GM12878 (cell line): ENCODE results near the gene MDFIC. TPM values are rescaled to one million over a fixed set of nuclear protein-coding genes. Genes with fewer than 3 reads are reported as not detected.

ENCODE experiments used
- ATAC-seq: fragments of 200-7000 bp; cut with Tn5 transposase; 3 replicates; pipeline ENCODE4 v1.9.1; 2020; ENCODE audit warnings: mild to moderate bottlenecking, moderate library complexity
- BruUV-seq: library from RNA; stranded (reverse); fragments of 400-500 nt; replicated peaks from 2 replicates; lab custom pipeline; 2021; lab: Mats Ljungman, UMichigan
- CTCF ChIA-PET: fragments of 300-600 bp; sonication (Branson Sonifier 250); formaldehyde crosslinking; extraction: SDS; loops from one replicate; lab custom pipeline; 2021; ENCODE audit warnings: inconsistent platforms; lab: Yijun Ruan, JAX
- POLR2A ChIA-PET: fragments of 350-600 bp; formaldehyde crosslinking; extraction: SDS; loops from one replicate; lab custom pipeline; 2021; ENCODE audit warnings: inconsistent platforms; lab: Charles Lee
- RAD21 ChIA-PET: fragments of 300-600 bp; sonication (Branson Sonifier 250); formaldehyde crosslinking; loops from one replicate; lab custom pipeline; 2023; ENCODE audit warnings: antibody characterized with exemption; ENCODE audit not compliant: unreplicated experiment; lab: Charles Lee
- SMC1A ChIA-PET: fragments of 300-600 bp; sonication (Branson Sonifier 250); formaldehyde crosslinking; loops from one replicate; lab custom pipeline; 2023; ENCODE audit not compliant: unreplicated experiment, uncharacterized antibody; lab: Charles Lee
- DNase-seq: peaks from one replicate; pipeline ENCODE4 v3.0.0-alpha.2; 2011; ENCODE audit warnings: low read depth, low spot score
- FAIRE-seq: peaks from 3 replicates; lab custom pipeline; 2011; peaks lifted over from hg19 to GRCh38; lab: Jason Lieb, UNC
- H2AFZ ChIP-seq: 2 replicates; pipeline ENCODE4 v1.6.0; 2011; ENCODE audit warnings: low read depth, low read length, control low read depth; ENCODE audit not compliant: control insufficient read depth
- H3K27ac ChIP-seq: 2 replicates; pipeline ENCODE4 v1.5.1; 2011; ENCODE audit warnings: control low read depth; ENCODE audit not compliant: control insufficient read depth, insufficient read depth
- H3K27me3 ChIP-seq, 2 experiments: replicated peaks in 1 of 2; 2 replicates each; pipeline versions ENCODE4 v1.6.0 to v1.6.1; 2011; ENCODE audit warnings: low read length in 1 of 2; ENCODE audit not compliant: control insufficient read depth in 2 of 2, insufficient read depth in 2 of 2
- H3K36me3 ChIP-seq, 2 experiments: 2 replicates each; pipeline ENCODE4 v1.5.1; 2011; ENCODE audit warnings: low read length in 1 of 2; ENCODE audit not compliant: control insufficient read depth in 2 of 2, insufficient read depth in 2 of 2
- H3K4me1 ChIP-seq: 2 replicates; pipeline ENCODE4 v1.6.1; 2011; ENCODE audit warnings: mild to moderate bottlenecking, low read length, moderate library complexity, mixed read lengths; ENCODE audit not compliant: control insufficient read depth, insufficient read depth
- H3K4me2 ChIP-seq: 2 replicates; pipeline ENCODE4 v1.6.0; 2011; ENCODE audit warnings: control low read depth; ENCODE audit not compliant: control insufficient read depth, insufficient read depth
- H3K4me3 ChIP-seq: fragments of 200-600 bp; sonication (generic); 2 replicates; pipeline ENCODE4 v1.5.1; 2016
- H3K79me2 ChIP-seq: 2 replicates; pipeline ENCODE4 v1.6.0; 2011; ENCODE audit warnings: low read length; ENCODE audit not compliant: control insufficient read depth, insufficient read depth
- H3K9ac ChIP-seq: 2 replicates; pipeline ENCODE4 v1.8.0; 2011; ENCODE audit warnings: low read length, control low read depth, mixed read lengths; ENCODE audit not compliant: control insufficient read depth, insufficient read depth
- H3K9me3 ChIP-seq: replicated peaks from 3 replicates; pipeline ENCODE4 v1.5.1; 2011; ENCODE audit warnings: mild to moderate bottlenecking, low read length; ENCODE audit not compliant: control insufficient read depth, insufficient read depth
- H4K20me1 ChIP-seq: 2 replicates; pipeline ENCODE4 v1.6.0; 2011; ENCODE audit not compliant: control insufficient read depth, insufficient read depth
- ATF7 ChIP-seq: fragments of 450-650 bp; IDR thresholded peaks from 2 replicates; pipeline ENCODE4 v1.6.1; 2016; ENCODE audit warnings: low read depth, mild to moderate bottlenecking
- BACH1 ChIP-seq: fragments of 450-650 bp; IDR thresholded peaks from 2 replicates; pipeline ENCODE4 v1.6.1; 2017; ENCODE audit warnings: mild to moderate bottlenecking, borderline replicate concordance
- CBFB ChIP-seq: IDR thresholded peaks from 2 replicates; pipeline ENCODE4 v1.6.1; 2016; ENCODE audit warnings: antibody characterized with exemption, low read depth
- CBX5 ChIP-seq: sonication (generic); IDR thresholded peaks from 2 replicates; pipeline ENCODE4 v1.6.1; 2016; ENCODE audit warnings: low read depth, moderate library complexity, mild to moderate bottlenecking, inconsistent platforms
- CHD1 ChIP-seq: IDR thresholded peaks from 2 replicates; pipeline ENCODE4 v1.6.1; 2012; ENCODE audit warnings: low read depth, low read length, improper control_type of control experiment
- DPF2 ChIP-seq: fragments of 450-650 bp; IDR thresholded peaks from 2 replicates; pipeline ENCODE4 v1.6.1; 2017; ENCODE audit warnings: mild to moderate bottlenecking
- ESRRA ChIP-seq: IDR thresholded peaks from 2 replicates; pipeline ENCODE4 v1.6.1; 2012; ENCODE audit warnings: mild to moderate bottlenecking, low read length, improper control_type of control experiment
- KLF5 ChIP-seq: fragments of 450-650 bp; IDR thresholded peaks from 2 replicates; pipeline ENCODE4 v1.6.1; 2014; ENCODE audit warnings: mild to moderate bottlenecking; ENCODE audit not compliant: partially characterized antibody
- MEF2A ChIP-seq: IDR thresholded peaks from 2 replicates; pipeline ENCODE4 v1.6.1; 2011; ENCODE audit warnings: low read depth, mild to moderate bottlenecking, low read length, moderate library complexity; ENCODE audit not compliant: insufficient read depth
- NFXL1 ChIP-seq: fragments of 450-650 bp; IDR thresholded peaks from 2 replicates; pipeline ENCODE4 v1.6.1; 2017; ENCODE audit warnings: antibody characterized with exemption, mild to moderate bottlenecking, borderline replicate concordance
- NR2C2 ChIP-seq: IDR thresholded peaks from 2 replicates; pipeline ENCODE4 v1.6.1; 2011; ENCODE audit warnings: borderline replicate concordance, low read depth; ENCODE audit not compliant: control insufficient read depth, insufficient read length
- POLR2A ChIP-seq: IDR thresholded peaks from 2 replicates; pipeline ENCODE4 v1.6.1; 2011; ENCODE audit warnings: low read depth, mild to moderate bottlenecking, low read length
- RELA ChIP-seq: fragments of 450-650 bp; IDR thresholded peaks from 2 replicates; pipeline ENCODE4 v1.8.0; 2014; ENCODE audit warnings: borderline replicate concordance; ENCODE audit not compliant: partially characterized antibody
- ZNF24 ChIP-seq: fragments of 450-650 bp; IDR thresholded peaks from 2 replicates; pipeline ENCODE4 v1.6.1; 2017; ENCODE audit warnings: antibody characterized with exemption, mild to moderate bottlenecking
- ZNF622 ChIP-seq: fragments of 450-650 bp; IDR thresholded peaks from 2 replicates; pipeline ENCODE4 v1.6.1; 2017; ENCODE audit warnings: mild to moderate bottlenecking, inconsistent platforms
- WGBS: methylation state at CpG from one replicate; pipeline ENCODE4 v1.1.6; 2016; ENCODE audit warnings: low lambda C conversion rate; ENCODE audit not compliant: insufficient replicate concordance, insufficient coverage; ENCODE audit errors: missing lambda C conversion rate; 5-methylcytosine and 5-hydroxymethylcytosine counted together
- in situ Hi-C: fragments of 300-500 bp; cut with MboI; formaldehyde crosslinking; loops from 9 replicates; pipeline ENCODE4 v1.14.3; 2018; ENCODE audit warnings: mixed read lengths
- intact Hi-C: fragments of 100-400 bp; cut with micrococcal nuclease; formaldehyde crosslinking; loops from one replicate; pipeline ENCODE4 v1.14.2; 2022; ENCODE audit not compliant: unreplicated experiment
- polyA plus RNA-seq, 11 experiments: library from polyadenylated mRNA; depleted of rRNA in 4 of 11; unstranded in 6 of 11; stranded (reverse) in 5 of 11; fragments of >200 nt; fragmentation: Nextera tagmentation in 4 of 11; fragmentation: Illumina TruSeq in 1 of 11; extraction: Ambion mirVana in 4 of 11; extraction: Trizol in 1 of 11; gene quantifications; 1 replicate in 1 of 11; 2 replicates in 10 of 11; pipeline versions ENCODE4 v1.2.1 to v1.2.3, GENCODE V29; 2011 to 2016; ENCODE audit warnings: inconsistent platforms in 2 of 11, missing spikeins in 2 of 11, low read depth in 1 of 11
- total RNA-seq, 4 experiments: library from RNA; depleted of rRNA in 3 of 4; stranded (reverse); fragments of >200 nt in 3 of 4; fragmentation: Illumina TruSeq in 1 of 4; extraction: Trizol in 1 of 4; gene quantifications; 2 replicates each; pipeline versions ENCODE4 v1.2.1 to v1.2.3, GENCODE V29; 2013 to 2021
- TF ChIP-seq, protein P1 (sequence below): fragments of 450-650 bp; formaldehyde crosslinking; IDR thresholded peaks from 2 replicates; pipeline ENCODE4 v1.4.0; 2022; ENCODE audit warnings: mild to moderate bottlenecking, moderate library complexity
- TF ChIP-seq, protein P2 (sequence below): fragments of 450-650 bp; IDR thresholded peaks from 2 replicates; pipeline ENCODE4 v1.6.1; 2017; ENCODE audit warnings: borderline replicate concordance
- TF ChIP-seq, protein P3 (sequence below): IDR thresholded peaks from 2 replicates; pipeline ENCODE4 v1.6.1; 2011; ENCODE audit warnings: mild to moderate bottlenecking, low read depth, low read length, moderate library complexity; ENCODE audit not compliant: insufficient replicate concordance
- TF ChIP-seq, protein P4 (sequence below): IDR thresholded peaks from 2 replicates; pipeline ENCODE4 v1.6.1; 2012; ENCODE audit warnings: low read depth, low read length, improper control_type of control experiment

MDFIC gene
- total and polyA plus RNA-seq, 10 of the 15 experiments (the other 5 are each of a cell fraction or from before 2014, with no cell fraction given), result 7.3 to 58.4 (median 40.0) TPM

DNA sequence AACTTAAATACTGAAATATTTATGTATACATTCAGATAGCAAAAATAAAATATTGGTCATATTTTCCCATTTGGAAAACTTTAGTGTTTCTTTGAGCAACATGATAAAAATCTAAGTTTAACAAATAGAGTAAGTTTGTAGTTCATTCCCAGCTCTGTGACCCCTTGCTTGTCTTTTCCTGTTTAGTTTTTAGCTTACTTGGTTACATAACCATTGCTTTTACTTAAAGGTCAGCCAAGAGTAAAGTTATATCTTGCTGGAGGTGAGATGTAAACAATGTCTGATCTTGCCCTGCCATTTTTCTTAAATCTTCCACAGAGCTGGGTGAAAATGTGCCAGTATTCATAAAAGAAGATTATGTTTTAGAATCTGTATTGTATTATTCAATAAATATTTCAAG, 46.7 kb upstream of the MDFIC start (continued):
- no peak for TF ChIP-seq DPF2
- TF ChIP-seq POLR2A, result no peak
- TF ChIP-seq CBX5, result no peak
- no peak for TF ChIP-seq RELA
- TF ChIP-seq, protein P1, sequence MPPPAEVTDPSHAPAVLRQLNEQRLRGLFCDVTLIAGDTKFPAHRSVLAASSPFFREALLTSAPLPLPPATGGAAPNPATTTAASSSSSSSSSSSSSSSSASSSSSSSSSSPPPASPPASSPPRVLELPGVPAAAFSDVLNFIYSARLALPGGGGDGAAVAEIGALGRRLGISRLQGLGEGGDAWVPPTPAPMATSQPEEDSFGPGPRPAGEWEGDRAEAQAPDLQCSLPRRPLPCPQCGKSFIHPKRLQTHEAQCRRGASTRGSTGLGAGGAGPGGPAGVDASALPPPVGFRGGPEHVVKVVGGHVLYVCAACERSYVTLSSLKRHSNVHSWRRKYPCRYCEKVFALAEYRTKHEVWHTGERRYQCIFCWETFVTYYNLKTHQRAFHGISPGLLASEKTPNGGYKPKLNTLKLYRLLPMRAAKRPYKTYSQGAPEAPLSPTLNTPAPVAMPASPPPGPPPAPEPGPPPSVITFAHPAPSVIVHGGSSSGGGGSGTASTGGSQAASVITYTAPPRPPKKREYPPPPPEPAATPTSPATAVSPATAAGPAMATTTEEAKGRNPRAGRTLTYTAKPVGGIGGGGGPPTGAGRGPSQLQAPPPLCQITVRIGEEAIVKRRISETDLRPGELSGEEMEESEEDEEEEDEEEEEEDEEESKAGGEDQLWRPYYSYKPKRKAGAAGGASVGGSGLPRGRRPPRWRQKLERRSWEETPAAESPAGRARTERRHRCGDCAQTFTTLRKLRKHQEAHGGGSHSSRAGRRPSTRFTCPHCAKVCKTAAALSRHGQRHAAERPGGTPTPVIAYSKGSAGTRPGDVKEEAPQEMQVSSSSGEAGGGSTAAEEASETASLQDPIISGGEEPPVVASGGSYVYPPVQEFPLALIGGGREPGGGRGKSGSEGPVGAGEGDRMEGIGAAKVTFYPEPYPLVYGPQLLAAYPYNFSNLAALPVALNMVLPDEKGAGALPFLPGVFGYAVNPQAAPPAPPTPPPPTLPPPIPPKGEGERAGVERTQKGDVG (CRISPR knock-in tag), result no peak
- TF ChIP-seq, protein P2, sequence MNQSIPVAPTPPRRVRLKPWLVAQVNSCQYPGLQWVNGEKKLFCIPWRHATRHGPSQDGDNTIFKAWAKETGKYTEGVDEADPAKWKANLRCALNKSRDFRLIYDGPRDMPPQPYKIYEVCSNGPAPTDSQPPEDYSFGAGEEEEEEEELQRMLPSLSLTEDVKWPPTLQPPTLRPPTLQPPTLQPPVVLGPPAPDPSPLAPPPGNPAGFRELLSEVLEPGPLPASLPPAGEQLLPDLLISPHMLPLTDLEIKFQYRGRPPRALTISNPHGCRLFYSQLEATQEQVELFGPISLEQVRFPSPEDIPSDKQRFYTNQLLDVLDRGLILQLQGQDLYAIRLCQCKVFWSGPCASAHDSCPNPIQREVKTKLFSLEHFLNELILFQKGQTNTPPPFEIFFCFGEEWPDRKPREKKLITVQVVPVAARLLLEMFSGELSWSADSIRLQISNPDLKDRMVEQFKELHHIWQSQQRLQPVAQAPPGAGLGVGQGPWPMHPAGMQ, result no peak
- no peak for TF ChIP-seq ATF7
- no peak for TF ChIP-seq CBFB

DNA sequence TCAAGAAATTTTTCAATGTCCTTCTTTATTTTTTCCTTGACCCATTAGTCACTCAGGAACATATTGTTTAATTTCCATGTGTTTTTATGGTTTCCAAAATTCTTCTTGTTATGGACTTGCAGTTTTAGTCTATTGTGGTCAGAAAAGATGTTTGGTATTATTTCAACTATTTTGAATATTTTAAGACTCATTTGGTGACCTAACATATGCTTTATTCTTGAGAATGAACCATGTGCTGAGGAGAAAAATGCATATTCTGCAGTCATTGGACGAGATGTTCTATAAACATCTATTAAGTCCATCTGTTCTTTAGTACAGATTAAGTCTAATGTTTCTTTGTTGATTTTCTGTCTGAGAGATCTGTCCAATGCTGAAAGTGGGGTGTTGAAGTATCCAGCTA, 42.3 kb upstream of the MDFIC start:
- RAD21 ChIA-PET, result no interaction called here
- H2AFZ ChIP-seq, result no peak overlapping the region
- intact Hi-C loops, result no loop called here
- H3K4me2 ChIP-seq, result no peak overlapping the region
- no peak overlapping the region for H3K4me3 ChIP-seq
- no peak overlapping the region for H3K9ac ChIP-seq
- SMC1A ChIA-PET, result interaction anchor here (0.6 kb wide), 1 partner anchor 12 kb away, joined by 3 read pairs; no protein-coding TSS in a partner anchor
- H3K27ac ChIP-seq, result no peak overlapping the region
- H3K79me2 ChIP-seq, result no peaks in the 10 kb centered on the region
- H4K20me1 ChIP-seq, result no peaks in the 10 kb centered on the region
- H3K27me3 ChIP-seq, result no peaks in the 10 kb centered on the region
- no TSS peak for BruUV-seq
- DNase-seq (no peak), ATAC-seq (no peak), FAIRE-seq (no peak)
- CTCF ChIA-PET, result interaction anchor here (1.0 kb wide), 1 partner anchor 15 kb away, joined by 3 read pairs; no protein-coding TSS in a partner anchor
- POLR2A ChIA-PET, result no interaction called here
- no peaks in the 10 kb centered on the region for H3K36me3 ChIP-seq
- no peaks in the 10 kb centered on the region for H3K4me1 ChIP-seq
- H3K9me3 ChIP-seq, result no peaks in the 10 kb centered on the region; the same call in 2 of the 3 replicates
- in situ Hi-C loops, result no loop called here
- 41% methylated on average over 1 of the region's 1 CpG for WGBS
- TF ChIP-seq BACH1, result no peak
- no peak for TF ChIP-seq ESRRA
- TF ChIP-seq, protein P3, sequence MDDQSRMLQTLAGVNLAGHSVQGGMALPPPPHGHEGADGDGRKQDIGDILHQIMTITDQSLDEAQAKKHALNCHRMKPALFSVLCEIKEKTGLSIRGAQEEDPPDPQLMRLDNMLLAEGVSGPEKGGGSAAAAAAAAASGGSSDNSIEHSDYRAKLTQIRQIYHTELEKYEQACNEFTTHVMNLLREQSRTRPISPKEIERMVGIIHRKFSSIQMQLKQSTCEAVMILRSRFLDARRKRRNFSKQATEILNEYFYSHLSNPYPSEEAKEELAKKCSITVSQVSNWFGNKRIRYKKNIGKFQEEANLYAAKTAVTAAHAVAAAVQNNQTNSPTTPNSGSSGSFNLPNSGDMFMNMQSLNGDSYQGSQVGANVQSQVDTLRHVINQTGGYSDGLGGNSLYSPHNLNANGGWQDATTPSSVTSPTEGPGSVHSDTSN, result no peak
- TF ChIP-seq ZNF24, result no peak
- no peak for TF ChIP-seq CHD1
- TF ChIP-seq ZNF622, result no peak
- TF ChIP-seq DPF2, result no peak
- no peak for TF ChIP-seq MEF2A
- no peak for TF ChIP-seq KLF5
- TF ChIP-seq, protein P4, sequence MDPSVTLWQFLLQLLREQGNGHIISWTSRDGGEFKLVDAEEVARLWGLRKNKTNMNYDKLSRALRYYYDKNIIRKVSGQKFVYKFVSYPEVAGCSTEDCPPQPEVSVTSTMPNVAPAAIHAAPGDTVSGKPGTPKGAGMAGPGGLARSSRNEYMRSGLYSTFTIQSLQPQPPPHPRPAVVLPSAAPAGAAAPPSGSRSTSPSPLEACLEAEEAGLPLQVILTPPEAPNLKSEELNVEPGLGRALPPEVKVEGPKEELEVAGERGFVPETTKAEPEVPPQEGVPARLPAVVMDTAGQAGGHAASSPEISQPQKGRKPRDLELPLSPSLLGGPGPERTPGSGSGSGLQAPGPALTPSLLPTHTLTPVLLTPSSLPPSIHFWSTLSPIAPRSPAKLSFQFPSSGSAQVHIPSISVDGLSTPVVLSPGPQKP, result no peak
- TF ChIP-seq NR2C2, result no peak
- no peak for TF ChIP-seq NFXL1
